ENCODE results near the gene DAB2IP.

Gene DAB2IP

GRCh38 chr9:121815546-121816448 is 164.4 kb downstream of the DAB2IP start:
- H3K9me3 ChIP-seq (ENCODE audit: insufficient read depth, low read length): no peaks in the 10 kb centered on the region
- H3K4me3 ChIP-seq (ENCODE audit: insufficient read depth, low read length, poor library complexity, severe bottlenecking): no peak overlapping the region
- no peak overlapping the region for H2AFZ ChIP-seq (ENCODE audit: low read depth, low read length, severe bottlenecking)
- no peak overlapping the region for H3K9ac ChIP-seq (ENCODE audit: low read length)
- H3K36me3 ChIP-seq (ENCODE audit: low read length): no peaks in the 10 kb centered on the region
- no peak overlapping the region for H3K27ac ChIP-seq (ENCODE audit: low read depth, low read length)
- TF ChIP-seq CTCF (IDR thresholded peaks at IDR 0.05; ENCODE audit: insufficient read depth, low read length, poor library complexity, severe bottlenecking) (no peak), EZH2phosphoT487 (conservative IDR thresholded peaks at IDR 0.05; ENCODE audit: low read length) (no peak)
- no peaks in the 10 kb centered on the region for H3F3A ChIP-seq (ENCODE audit: insufficient read depth)
- H3K79me2 ChIP-seq (ENCODE audit: insufficient read depth, low read length): no peaks in the 10 kb centered on the region
- no peak overlapping the region for H3K4me2 ChIP-seq (ENCODE audit: low read depth, low read length, poor library complexity, severe bottlenecking)
- H4K20me1 ChIP-seq (ENCODE audit: low read depth, low read length): no peaks in the 10 kb centered on the region
- H3K27me3 ChIP-seq (ENCODE audit: low read length): no peaks in the 10 kb centered on the region
- H3K9me2 ChIP-seq (replicated peaks; ENCODE audit: insufficient read depth, low read length): no peaks in the 10 kb centered on the region

- Histone ChIP-seq H3K9ac (ENCODE audit: low read length) (no peak overlapping the region), H3K79me2 (ENCODE audit: insufficient read depth, low read length) (no peaks in the 10 kb centered on the region), H3F3A (ENCODE audit: insufficient read depth) (no peaks in the 10 kb centered on the region), H3K9me3 (ENCODE audit: insufficient read depth, low read length) (no peaks in the 10 kb centered on the region), H3K36me3 (ENCODE audit: low read length) (no peaks in the 10 kb centered on the region), H4K20me1 (ENCODE audit: low read depth, low read length) (no peaks in the 10 kb centered on the region), H3K4me2 (ENCODE audit: low read depth, low read length, poor library complexity, severe bottlenecking) (no peak overlapping the region), H2AFZ (ENCODE audit: low read depth, low read length, severe bottlenecking) (no peak overlapping the region), H3K27ac (ENCODE audit: low read depth, low read length) (no peak overlapping the region), H3K9me2 (replicated peaks; ENCODE audit: insufficient read depth, low read length) (no peaks in the 10 kb centered on the region), H3K4me3 (ENCODE audit: insufficient read depth, low read length, poor library complexity, severe bottlenecking) (no peak overlapping the region), H3K27me3 (ENCODE audit: low read length) (no peaks in the 10 kb centered on the region)
- TF ChIP-seq EZH2phosphoT487 (conservative IDR thresholded peaks at IDR 0.05; ENCODE audit: low read length) (no peak), CTCF (IDR thresholded peaks at IDR 0.05; ENCODE audit: insufficient read depth, low read length, poor library complexity, severe bottlenecking) (no peak)
These were observed 165.0 kb downstream of the DAB2IP start for GRCh38 chr9:121816449-121816817.

GRCh38 chr9:121816845-121817450 is 165.5 kb downstream of the DAB2IP start:
- Histone ChIP-seq H3K36me3 (ENCODE audit: low read length) (no peaks in the 10 kb centered on the region), H3K79me2 (ENCODE audit: insufficient read depth, low read length) (no peaks in the 10 kb centered on the region), H3K27ac (ENCODE audit: low read depth, low read length) (no peak overlapping the region), H3K9me3 (ENCODE audit: insufficient read depth, low read length) (no peaks in the 10 kb centered on the region), H3F3A (ENCODE audit: insufficient read depth) (no peaks in the 10 kb centered on the region), H3K4me3 (ENCODE audit: insufficient read depth, low read length, poor library complexity, severe bottlenecking) (no peak overlapping the region), H3K9me2 (replicated peaks; ENCODE audit: insufficient read depth, low read length) (no peaks in the 10 kb centered on the region), H3K9ac (ENCODE audit: low read length) (no peak overlapping the region), H2AFZ (ENCODE audit: low read depth, low read length, severe bottlenecking) (no peak overlapping the region), H3K27me3 (ENCODE audit: low read length) (no peaks in the 10 kb centered on the region), H4K20me1 (ENCODE audit: low read depth, low read length) (no peaks in the 10 kb centered on the region), H3K4me2 (ENCODE audit: low read depth, low read length, poor library complexity, severe bottlenecking) (no peak overlapping the region)
- TF ChIP-seq EZH2phosphoT487 (conservative IDR thresholded peaks at IDR 0.05; ENCODE audit: low read length) (no peak), CTCF (IDR thresholded peaks at IDR 0.05; ENCODE audit: insufficient read depth, low read length, poor library complexity, severe bottlenecking) (no peak)
